IPS-15b (cell line): Measurements from ENCODE around the gene CABCOCO1.

ENCODE experiments used
- H3K27me3 ChIP-seq: one replicate; pipeline ENCODE4 v1.6.1; 2013; ENCODE audit warnings: low read length; ENCODE audit not compliant: control insufficient read depth, insufficient read depth
- H3K36me3 ChIP-seq: one replicate; pipeline ENCODE4 v1.6.1; 2013; ENCODE audit warnings: low read length; ENCODE audit not compliant: control insufficient read depth, insufficient read depth
- H3K4me1 ChIP-seq: one replicate; pipeline ENCODE4 v1.6.1; 2013; ENCODE audit warnings: mild to moderate bottlenecking, low read length; ENCODE audit not compliant: control insufficient read depth, insufficient read depth
- H3K4me3 ChIP-seq: one replicate; pipeline ENCODE4 v1.5.1; 2013; ENCODE audit warnings: low read depth, low read length
- H3K9ac ChIP-seq: one replicate; pipeline ENCODE4 v1.6.1; 2013; ENCODE audit warnings: low read depth, mild to moderate bottlenecking, low read length
- H3K9me3 ChIP-seq: one replicate; pipeline ENCODE4 v1.6.1; 2013; ENCODE audit warnings: mild to moderate bottlenecking, low read length; ENCODE audit not compliant: control insufficient read depth, insufficient read depth

The CABCOCO1 gene

DNA sequence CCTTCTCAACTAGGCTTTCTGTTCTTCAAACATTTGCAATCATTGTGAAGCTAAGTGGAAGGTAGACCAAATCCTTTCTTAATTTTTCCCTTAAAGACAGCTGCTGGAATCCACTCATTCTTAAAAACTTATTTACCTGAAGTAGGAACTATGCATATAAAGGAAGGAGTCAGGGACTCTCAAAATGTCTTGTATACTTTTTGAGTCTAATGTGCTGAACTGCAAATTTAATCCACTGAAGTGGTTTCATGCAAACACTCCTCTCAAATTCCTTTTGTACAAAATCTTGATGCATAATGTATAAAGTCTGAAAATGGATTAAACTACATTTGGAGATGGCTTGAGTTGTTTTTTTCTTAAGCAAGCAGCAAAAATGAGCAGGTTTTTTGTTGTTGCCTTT, 118.0 kb downstream of the CABCOCO1 start:
- Histone ChIP-seq H3K4me3 (no peak overlapping the region), H3K36me3 (no peaks in the 10 kb centered on the region), H3K9ac (no peak overlapping the region), H3K9me3 (no peaks in the 10 kb centered on the region), H3K27me3 (no peaks in the 10 kb centered on the region), H3K4me1 (no peaks in the 10 kb centered on the region)

DNA sequence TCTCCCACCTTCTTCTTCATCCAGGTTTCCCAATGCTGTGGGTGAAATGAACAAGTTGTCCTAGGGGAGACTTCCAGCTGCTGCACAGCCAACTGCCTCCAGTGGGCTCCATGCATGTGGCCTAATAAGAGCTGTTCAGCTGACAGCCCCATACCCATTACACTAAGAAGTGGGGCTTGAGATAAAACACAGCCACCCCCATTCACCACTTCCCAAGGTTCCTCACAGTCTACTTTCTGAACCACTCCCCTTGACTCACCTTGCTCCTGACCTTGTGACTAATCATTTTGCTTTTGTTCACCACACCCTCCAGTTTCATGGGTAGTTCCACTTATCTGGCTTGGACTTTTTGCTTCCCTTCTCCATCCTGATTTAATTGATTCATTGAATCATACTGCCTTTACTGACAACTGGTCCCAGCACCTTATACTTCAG, 119.3 kb downstream of the CABCOCO1 start:
- Histone ChIP-seq H3K27me3 (no peaks in the 10 kb centered on the region), H3K4me1 (no peaks in the 10 kb centered on the region), H3K36me3 (no peaks in the 10 kb centered on the region), H3K9ac (no peak overlapping the region), H3K4me3 (no peak overlapping the region), H3K9me3 (no peaks in the 10 kb centered on the region)

DNA sequence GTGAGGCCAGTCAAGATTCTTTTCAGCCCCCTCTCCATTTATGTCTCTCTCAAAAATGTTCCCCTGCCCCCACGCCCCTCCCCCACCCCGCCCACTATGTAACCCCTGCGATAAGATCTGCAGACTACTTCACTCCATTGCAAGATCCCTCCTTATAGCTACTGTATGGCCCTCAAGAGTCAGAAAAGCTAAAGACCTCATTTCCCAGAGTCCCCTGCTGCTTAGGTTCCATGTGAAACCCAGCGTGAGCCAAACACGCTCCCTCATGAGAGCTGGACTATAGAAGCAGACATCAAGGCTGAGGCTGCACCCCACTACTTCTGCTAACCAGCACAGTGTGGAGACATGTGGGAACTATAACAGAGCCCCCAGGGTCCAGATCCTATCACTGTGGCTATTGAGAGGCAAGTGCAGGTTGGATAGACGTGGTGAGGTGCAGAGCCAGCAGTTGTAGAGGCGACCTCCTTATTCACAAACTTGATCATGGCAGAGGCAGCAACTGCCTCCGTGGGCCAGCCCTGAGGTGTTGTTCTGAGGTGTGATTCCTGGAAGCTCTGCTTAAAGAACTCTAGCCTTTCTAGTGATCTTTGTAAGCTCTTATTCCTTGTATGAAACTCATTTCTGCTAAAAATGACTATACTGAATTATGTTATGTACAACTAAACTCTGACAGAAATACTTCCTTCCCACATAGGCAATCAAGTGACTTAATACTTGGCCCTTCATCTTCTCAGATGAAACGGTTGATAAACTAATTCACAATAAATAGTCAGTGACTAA, 121.8 kb downstream of the CABCOCO1 start:
- Histone ChIP-seq H3K4me3 (no peak overlapping the region), H3K4me1 (no peaks in the 10 kb centered on the region), H3K27me3 (no peaks in the 10 kb centered on the region), H3K9me3 (no peaks in the 10 kb centered on the region), H3K9ac (no peak overlapping the region), H3K36me3 (no peaks in the 10 kb centered on the region)

DNA sequence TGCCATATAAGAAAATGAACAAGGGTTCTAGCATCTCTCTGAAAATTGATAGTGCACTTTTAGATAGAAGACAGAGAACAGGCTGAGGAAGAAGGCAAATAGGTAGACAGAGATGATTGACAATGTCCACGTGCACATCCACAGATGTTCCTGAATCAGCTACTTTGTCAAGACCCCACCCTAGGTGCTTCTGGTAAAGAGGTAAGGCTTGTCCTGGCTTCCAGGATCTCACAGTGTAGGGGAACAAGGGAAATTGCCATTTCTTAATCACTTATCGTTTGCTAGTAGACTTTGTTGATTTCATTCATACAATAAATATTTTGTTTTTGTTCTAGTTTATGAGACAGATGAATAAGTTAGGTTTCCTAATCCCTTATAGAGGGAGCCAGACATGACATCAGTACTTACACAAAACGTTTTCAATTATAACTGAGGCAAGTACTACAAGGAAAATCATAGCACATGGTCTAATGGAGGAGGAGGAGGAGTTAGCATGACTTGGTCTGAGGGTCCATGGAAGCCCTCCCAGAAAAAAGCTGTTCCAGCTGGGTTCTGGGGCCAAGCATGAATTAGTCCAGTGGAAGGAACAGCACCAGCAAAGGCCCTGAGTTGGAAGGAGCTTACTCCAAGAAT, 122.9 kb downstream of the CABCOCO1 start:
- no peaks in the 10 kb centered on the region for H3K4me1 ChIP-seq
- H3K9ac ChIP-seq, result no peak overlapping the region
- H3K9me3 ChIP-seq, result no peaks in the 10 kb centered on the region
- no peaks in the 10 kb centered on the region for H3K36me3 ChIP-seq
- no peaks in the 10 kb centered on the region for H3K27me3 ChIP-seq
- no peak overlapping the region for H3K4me3 ChIP-seq

DNA sequence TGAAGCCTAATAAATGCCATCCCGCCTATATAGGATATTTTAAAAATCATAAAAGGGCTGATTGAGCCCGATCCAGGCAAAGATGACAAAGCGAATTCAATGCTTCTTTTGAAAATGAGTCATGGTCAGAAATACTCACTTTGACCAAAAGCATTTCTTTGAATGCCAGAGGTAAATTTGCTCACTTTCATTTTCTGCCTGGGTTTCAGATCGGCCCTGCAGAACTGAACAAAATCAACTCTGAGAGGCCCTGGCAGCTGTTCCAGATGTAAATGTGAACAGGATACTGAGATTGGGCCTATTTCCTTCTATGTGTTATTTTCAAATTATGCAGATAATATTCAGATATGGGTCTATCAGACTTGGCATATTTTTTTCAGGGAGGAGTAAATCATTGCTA, 124.0 kb downstream of the CABCOCO1 start:
- Histone ChIP-seq H3K27me3 (no peaks in the 10 kb centered on the region), H3K4me1 (no peaks in the 10 kb centered on the region), H3K9me3 (no peaks in the 10 kb centered on the region), H3K36me3 (no peaks in the 10 kb centered on the region), H3K4me3 (no peak overlapping the region), H3K9ac (no peak overlapping the region)

DNA sequence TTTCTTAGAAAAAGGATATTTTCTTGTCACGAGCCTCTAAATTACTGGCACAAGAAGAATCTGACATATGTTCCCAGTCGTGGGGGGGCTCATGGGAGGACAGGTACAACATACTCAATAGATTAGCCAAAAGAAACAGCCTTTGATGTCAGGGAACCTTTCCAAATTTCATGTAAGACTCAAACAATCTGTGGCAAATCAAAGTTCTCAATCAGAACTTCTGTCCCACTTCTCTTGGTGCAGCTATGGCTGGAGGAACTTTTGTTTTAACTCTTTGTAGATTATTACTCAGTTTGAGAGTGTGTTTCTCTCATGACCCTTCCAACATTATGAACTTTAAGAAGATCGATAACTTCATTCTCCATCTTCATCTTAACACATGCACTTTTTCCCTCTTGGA, 124.4 kb downstream of the CABCOCO1 start:
- Histone ChIP-seq H3K36me3 (no peaks in the 10 kb centered on the region), H3K4me1 (no peaks in the 10 kb centered on the region), H3K27me3 (no peaks in the 10 kb centered on the region), H3K9me3 (no peaks in the 10 kb centered on the region), H3K4me3 (no peak overlapping the region), H3K9ac (no peak overlapping the region)

DNA sequence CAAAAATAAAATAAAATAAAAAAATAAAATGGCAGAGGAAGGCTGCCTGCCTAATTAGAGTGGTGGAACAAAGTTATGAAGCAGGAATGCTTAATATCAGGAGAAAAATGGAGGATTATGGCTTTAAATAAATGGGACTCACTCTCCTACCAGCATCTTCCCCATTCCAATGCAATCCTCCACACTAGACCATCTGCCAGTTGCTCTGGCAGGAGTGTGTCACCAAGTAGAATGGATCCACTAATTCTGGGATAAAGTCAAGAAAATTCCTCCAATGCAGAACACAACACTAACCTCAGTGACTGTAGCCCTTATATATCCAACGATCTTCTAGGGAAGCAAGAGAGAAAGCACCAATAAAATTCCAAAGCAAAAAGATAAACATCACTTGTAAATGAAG, 126.3 kb downstream of the CABCOCO1 start:
- Histone ChIP-seq H3K27me3 (no peaks in the 10 kb centered on the region), H3K9me3 (no peaks in the 10 kb centered on the region), H3K4me3 (no peak overlapping the region), H3K4me1 (no peaks in the 10 kb centered on the region), H3K36me3 (no peaks in the 10 kb centered on the region), H3K9ac (no peak overlapping the region)

DNA sequence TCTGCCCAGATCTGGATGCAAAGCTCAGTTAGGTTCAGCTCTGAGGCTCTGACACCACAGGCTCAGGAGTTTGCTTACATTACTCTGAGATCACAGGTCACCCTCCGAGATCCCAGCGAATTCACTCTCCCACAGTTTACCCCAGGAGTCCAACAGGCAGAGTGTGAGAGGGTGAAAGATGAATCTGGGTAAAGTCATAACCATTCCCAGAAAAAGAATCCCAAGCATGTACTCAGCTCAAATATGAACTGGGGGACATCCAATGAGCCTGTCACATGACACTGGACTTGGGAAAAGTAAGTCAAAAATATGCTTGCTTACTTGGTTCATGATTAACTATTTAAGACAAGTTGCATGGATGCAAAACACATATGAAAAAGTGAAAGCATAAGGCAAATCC, 128.5 kb downstream of the CABCOCO1 start:
- no peaks in the 10 kb centered on the region for H3K4me1 ChIP-seq
- H3K36me3 ChIP-seq, result no peaks in the 10 kb centered on the region
- no peak overlapping the region for H3K4me3 ChIP-seq
- H3K27me3 ChIP-seq, result no peaks in the 10 kb centered on the region
- no peaks in the 10 kb centered on the region for H3K9me3 ChIP-seq
- no peak overlapping the region for H3K9ac ChIP-seq

DNA sequence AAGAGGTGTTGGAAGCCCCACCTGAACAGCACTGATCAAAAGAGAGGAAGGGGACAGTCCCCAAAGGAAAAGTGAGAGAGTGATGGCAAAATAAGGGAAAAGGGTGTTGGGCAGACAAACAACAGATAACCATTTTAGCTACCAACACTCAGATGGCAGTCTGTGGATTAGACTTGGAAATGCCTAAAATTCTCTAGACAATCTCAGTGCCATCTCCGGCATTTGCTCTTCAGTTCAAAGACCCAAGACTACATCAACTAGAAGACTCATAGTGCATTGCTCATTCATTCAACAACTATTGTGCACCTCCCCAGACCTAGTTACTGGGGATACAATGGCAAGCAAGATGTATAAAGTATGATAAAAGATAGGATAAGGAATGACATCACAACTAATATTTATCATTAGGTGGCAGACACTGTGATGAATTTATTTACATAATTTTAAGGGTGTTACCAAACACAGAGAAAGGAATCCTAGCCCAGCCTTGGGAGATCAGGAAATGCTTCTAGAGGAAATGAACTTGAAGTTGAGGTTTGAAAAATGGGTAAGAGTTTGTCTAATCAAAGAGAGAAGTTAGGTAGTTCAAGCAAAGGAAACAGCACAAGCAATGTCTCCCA, 129.5 kb downstream of the CABCOCO1 start:
- Histone ChIP-seq H3K36me3 (no peaks in the 10 kb centered on the region), H3K4me1 (no peaks in the 10 kb centered on the region), H3K9me3 (no peaks in the 10 kb centered on the region), H3K9ac (no peak overlapping the region), H3K4me3 (no peak overlapping the region), H3K27me3 (no peaks in the 10 kb centered on the region)

DNA sequence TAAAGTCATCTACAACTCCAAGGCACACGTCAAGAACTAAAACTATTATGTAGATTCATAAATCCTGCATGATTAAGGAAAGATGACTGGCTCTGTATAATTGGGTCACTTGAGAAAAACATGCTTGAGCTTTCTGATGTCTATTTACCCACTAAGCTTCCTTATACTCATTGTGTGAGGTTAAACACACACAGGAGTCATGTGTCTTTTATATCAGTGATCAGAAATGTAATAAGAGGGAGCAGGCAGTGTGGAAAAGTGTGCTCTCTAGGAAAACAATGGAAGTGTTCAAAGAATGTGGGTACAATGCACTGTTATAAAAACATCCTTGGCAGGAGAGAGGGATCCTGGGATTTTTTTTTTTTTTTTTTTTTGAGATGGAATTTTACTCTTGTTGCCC, 130.2 kb downstream of the CABCOCO1 start:
- Histone ChIP-seq H3K4me3 (no peak overlapping the region), H3K36me3 (no peaks in the 10 kb centered on the region), H3K9ac (no peak overlapping the region), H3K27me3 (no peaks in the 10 kb centered on the region), H3K9me3 (no peaks in the 10 kb centered on the region), H3K4me1 (no peaks in the 10 kb centered on the region)

DNA sequence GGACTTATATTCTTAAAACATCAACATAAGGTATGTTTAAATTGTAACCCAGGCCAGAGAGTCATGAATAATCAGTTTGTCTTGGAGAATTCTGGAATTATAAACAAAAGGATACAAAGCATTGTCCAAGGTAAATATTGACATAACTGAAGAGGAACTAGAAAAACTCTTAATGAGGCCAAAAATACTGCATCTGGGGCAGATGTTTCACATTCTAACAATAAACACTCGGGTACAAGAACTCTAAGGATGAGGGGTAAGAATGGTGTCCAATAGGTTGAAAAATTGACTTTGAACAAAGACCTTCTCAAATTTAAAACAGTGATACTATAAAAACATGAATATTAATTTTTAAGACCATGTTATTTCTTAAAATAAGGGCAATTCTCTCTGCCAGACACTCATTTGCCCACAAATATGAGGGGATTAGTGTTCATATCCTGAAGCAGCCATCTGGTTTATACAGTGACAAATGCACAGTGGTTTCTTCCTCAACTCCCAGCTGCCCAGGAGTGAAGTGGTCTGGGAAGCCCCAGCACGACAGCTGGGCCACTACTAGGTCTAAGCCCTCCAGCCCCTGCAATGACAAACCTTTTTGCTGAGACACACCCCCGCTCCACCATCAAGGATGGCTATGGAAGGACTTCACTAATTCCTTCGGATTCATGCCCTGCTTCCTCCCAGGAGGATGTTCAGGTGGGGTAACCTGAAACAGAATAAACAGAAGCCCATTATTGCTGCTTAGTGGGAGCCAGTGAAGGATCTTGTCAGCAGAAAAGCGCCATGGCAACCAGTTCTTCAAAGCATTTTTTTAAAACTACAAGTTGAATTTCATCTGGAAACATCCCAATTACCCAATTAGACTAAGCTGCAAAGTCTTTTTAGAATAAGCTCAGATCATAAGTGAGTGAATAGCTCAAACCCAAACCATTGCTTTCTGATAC, 131.3 kb downstream of the CABCOCO1 start:
- Histone ChIP-seq H3K36me3 (no peaks in the 10 kb centered on the region), H3K9ac (no peak overlapping the region), H3K4me1 (no peaks in the 10 kb centered on the region), H3K27me3 (no peaks in the 10 kb centered on the region), H3K9me3 (no peaks in the 10 kb centered on the region), H3K4me3 (no peak overlapping the region)
